GM08714 (cell line): ENCODE results near the gene ATP2C2.

Experiments used
- H3K4me3 ChIP-seq: fragments of 200-500 bp; sonication (Bioruptor generic); 2 replicates; pipeline ENCODE4 v1.5.1; 2014; ENCODE audit warnings: mild to moderate bottlenecking, low read length, inconsistent platforms
- ZNF274 ChIP-seq: IDR thresholded peaks from 2 replicates; pipeline ENCODE4 v1.6.1; 2012; ENCODE audit warnings: mild to moderate bottlenecking, low read depth, low read length

The ATP2C2 gene

DNA sequence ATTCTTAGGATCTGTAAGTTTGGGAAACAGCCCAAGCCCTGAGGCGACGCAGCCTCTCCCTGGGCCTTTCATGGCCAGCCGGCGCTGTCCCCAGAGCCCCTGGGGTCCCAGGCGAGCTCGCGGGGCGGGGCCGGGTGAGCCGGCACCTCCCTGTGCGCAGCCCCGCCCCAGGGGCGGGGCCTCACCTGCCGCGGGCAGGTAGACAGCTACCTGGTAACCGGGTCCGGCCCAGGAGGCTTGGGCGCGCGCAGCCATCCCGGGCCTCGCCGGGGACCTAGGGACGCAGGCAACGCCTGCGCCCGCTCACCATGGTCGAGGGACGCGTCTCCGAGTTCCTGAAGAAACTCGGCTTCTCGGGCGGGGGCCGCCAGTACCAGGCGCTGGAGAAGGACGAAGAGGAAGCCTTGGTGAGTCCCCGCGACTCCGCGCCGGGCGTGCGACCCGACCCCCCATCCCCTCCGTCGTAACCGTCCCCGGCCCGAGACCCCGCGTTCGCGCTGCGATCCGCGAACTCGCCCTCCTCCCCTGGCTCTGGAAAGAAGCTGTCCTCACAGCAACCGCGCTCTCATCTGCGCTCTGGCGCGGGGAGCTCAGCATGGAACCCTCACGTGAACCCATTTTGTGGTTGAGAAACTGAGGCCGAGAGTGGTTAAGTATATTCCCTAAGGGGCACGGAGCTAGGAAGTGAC is at the start of gene ATP2C2:
TSS of gene ATP2C2 (plus strand) at position 231 of the 689 bp plus-strand sequence. CDS start at position 309, 78 bp downstream.
- no peak for TF ChIP-seq ZNF274
- no peak within 1 kb of the TSS for H3K4me3 ChIP-seq

GRCh38 chr16:84319146-84319760 is 49.1 kb upstream of the ATP2C2 start:
- H3K4me3 ChIP-seq = no peak overlapping the region
- TF ChIP-seq ZNF274 = no peak

DNA sequence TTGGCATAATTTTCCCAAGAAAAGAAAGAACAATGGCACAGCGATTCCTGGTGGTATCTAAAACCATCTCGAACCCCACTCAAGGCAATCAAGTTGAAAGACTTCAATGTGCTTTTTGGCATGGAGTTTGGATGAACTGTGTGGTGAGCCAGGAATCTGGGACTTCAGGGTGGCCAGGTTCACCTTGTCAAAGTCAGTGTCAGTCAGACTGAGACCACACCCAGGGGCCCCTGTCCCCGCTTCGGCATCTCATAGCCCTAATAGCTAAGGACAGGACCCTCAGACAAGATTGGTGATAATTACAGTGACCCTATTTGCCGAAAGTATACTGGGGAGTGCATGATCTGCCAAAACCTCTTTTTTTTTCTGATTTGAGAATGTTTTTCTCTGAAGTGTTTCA is 47.8 kb upstream of the ATP2C2 start:
- H3K4me3 ChIP-seq = no peak overlapping the region
- no peak for TF ChIP-seq ZNF274

- TF ChIP-seq ZNF274 = no peak
- no peak overlapping the region for H3K4me3 ChIP-seq
Measured at GRCh38 chr16:84321932-84322331, 46.4 kb upstream of the ATP2C2 start.

DNA sequence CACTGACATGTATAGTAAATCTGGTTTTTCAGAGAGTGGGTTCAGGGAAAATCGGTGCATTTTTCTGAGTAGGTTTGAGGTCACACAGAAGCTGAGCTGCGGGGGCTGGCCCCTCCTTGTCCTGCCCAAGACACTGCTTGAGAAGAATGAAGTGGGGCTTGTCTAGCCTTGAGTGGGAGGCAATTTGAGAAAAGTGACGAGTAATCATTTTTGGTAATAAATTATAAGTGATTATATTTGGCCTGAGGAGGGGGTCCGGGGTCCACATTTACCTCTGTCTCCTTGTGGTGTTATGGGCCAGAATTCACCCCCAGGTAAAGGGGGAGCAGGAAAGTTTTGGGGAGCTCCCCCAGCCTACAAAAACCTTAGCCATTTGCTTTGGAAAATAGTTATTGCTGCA is 45.6 kb upstream of the ATP2C2 start:
- no peak overlapping the region for H3K4me3 ChIP-seq

GRCh38 chr16:84323606-84324005 is 44.7 kb upstream of the ATP2C2 start:
- no peak overlapping the region for H3K4me3 ChIP-seq
- no peak for TF ChIP-seq ZNF274

More for the DNA sequence above, 45.6 kb upstream of the ATP2C2 start:
- TF ChIP-seq ZNF274 = no peak

GRCh38 chr16:84324434-84325262 is 43.7 kb upstream of the ATP2C2 start:
- TF ChIP-seq ZNF274 = no peak

DNA sequence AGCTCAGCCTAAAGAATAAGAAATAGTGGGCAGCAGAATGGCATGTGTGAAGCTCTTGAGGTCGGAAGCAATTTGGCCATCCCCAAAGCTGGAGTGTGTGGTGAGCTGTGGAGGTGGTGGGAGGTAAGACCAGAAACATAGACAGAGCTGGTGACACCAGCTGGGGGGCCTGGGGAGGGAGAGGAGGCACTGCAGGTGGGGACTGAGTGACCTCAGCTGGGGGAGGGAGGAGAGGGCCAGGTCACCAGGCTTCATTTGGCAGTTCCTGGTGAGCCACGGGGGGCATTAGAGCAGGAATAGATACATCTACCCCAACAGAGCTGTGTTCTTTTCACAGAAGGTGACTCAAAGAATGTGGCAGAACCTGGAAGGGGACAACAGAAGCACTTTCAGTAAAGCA is 41.8 kb upstream of the ATP2C2 start:
- no peak for TF ChIP-seq ZNF274
- no peak overlapping the region for H3K4me3 ChIP-seq

More at GRCh38 chr16:84324434-84325262, 43.7 kb upstream of the ATP2C2 start:
- H3K4me3 ChIP-seq = no peak overlapping the region

DNA sequence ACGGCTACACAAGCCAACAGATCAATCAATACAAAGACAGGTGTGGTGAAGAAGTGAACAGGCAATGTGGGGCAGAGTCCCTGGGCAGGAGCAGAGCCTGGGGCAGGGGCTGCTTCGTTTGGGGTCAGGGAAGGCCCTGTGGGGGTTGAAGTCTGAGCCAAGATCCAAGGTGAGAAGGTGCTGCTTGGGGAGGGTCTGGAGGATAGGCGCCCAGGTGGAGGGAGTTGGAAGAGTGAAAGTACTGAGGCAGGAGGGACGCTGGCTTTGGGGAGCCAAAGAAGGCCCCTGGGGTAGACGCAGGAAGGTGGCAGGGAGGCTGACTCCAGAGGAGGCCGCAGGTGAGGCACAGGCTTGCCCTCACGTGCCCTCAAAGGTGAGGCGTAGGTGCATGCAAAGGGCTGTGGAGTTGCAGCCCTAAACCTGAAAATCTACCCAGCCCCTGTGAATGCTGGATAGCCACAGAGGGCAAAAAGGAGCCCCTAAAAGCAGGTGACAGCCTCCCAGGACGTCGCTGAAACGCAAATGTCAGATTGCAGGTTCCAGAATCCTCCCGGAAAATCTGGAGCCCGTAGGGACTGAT is 40.3 kb upstream of the ATP2C2 start:
- H3K4me3 ChIP-seq = no peak overlapping the region
- no peak for TF ChIP-seq ZNF274

GRCh38 chr16:84329016-84329415 is 39.3 kb upstream of the ATP2C2 start:
- no peak overlapping the region for H3K4me3 ChIP-seq
- no peak for TF ChIP-seq ZNF274

DNA sequence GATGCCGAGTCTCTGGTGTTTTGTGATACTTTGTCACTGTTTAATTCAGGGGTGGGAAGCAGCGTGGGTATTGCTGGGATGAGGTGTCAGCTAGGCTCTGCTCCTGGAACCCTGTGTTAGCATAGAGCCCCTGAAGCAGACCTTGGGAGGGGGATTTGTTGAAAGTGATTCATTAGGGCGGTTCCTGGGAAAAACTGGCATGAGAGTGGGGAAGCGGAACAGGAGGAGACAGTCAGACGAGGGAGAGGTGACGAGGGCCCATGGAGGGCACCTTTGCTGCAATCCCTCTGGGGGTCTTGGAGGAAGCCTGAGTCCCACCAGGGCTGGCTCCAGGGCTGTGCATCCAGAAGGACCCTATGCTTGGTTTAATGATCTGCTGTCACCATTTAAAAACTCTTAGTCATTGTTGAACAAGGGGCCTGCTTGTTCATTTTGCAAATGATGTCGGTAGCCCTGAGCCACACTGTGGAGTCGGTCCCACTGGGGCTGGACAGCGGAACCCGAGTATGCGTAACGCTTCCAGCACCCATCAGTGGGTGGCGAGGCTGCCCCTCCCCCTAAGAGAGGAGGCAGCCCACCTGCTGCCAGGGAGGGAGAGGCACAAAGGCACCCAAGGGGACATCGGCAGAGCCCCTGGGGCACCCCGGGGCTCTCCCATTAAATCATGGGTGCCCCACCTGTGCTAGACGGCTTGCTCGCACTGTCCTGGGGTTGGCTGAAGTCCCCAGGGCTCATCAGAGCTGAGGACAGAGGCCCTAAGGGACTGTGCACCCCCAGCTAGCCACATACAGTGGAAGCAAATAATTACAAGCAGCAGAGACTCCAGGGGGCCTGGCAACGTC is 38.3 kb upstream of the ATP2C2 start:
- H3K4me3 ChIP-seq = no peak overlapping the region
- TF ChIP-seq ZNF274 = no peak

- H3K4me3 ChIP-seq = no peak overlapping the region
- TF ChIP-seq ZNF274 = no peak
Measured at GRCh38 chr16:84330685-84331050, 37.7 kb upstream of the ATP2C2 start.

GRCh38 chr16:84331998-84332780 is 36.1 kb upstream of the ATP2C2 start:
- H3K4me3 ChIP-seq = no peak overlapping the region
- no peak for TF ChIP-seq ZNF274
